Kidney (tissue), 14 donors: ENCODE measurements around the gene HSD17B12. TPM values are rescaled to one million over a fixed set of nuclear protein-coding genes. Genes with fewer than 3 reads are reported as not detected.
A peak's percentile ranks its signal among the peaks of the same experiment; 100 is the strongest.

ENCODE experiments used
- DNase-seq, 5 donors: peaks; one replicate each; pipeline ENCODE4 v3.0.0-alpha.2; 2013 to 2020
- FAIRE-seq: peaks from 2 replicates; lab custom pipeline; 2012; peaks lifted over from hg19 to GRCh38; lab: Jason Lieb, UNC
- H3K27ac ChIP-seq, 2 donors: one replicate each; pipeline ENCODE4 v1.7.0; 2013; ENCODE audit warnings: low read depth in 2 of 2, low read length in 2 of 2, inconsistent platforms in 1 of 2
- H3K27me3 ChIP-seq: one replicate; pipeline ENCODE4 v1.7.1; 2013; ENCODE audit warnings: low read length, inconsistent platforms; ENCODE audit not compliant: control insufficient read depth, insufficient read depth
- H3K36me3 ChIP-seq, 3 donors: one replicate each; pipeline versions ENCODE4 v1.7.0 to v1.7.1; 2013; ENCODE audit warnings: low read length in 3 of 3, control low read depth in 1 of 3, inconsistent platforms in 1 of 3; ENCODE audit not compliant: insufficient read depth in 3 of 3, control insufficient read depth in 2 of 3
- H3K4me1 ChIP-seq, 3 donors: one replicate each; pipeline versions ENCODE4 v1.7.0 to v1.7.1; 2013; ENCODE audit warnings: low read length in 3 of 3, inconsistent platforms in 1 of 3, low read depth in 1 of 3; ENCODE audit not compliant: control insufficient read depth in 2 of 3, insufficient read depth in 2 of 3
- H3K4me3 ChIP-seq, 3 donors: one replicate each; pipeline versions ENCODE4 v1.7.0 to v1.8.1; 2013; ENCODE audit warnings: low read length in 3 of 3, control low read depth in 1 of 3, inconsistent platforms in 1 of 3
- H3K9ac ChIP-seq, 3 donors: one replicate each; pipeline versions ENCODE4 v1.7.0 to v1.7.1; 2013; ENCODE audit warnings: low read length in 3 of 3, control low read depth in 1 of 3, inconsistent platforms in 1 of 3
- H3K9me3 ChIP-seq, 3 donors: one replicate each; pipeline versions ENCODE4 v1.7.0 to v1.7.1; 2013; ENCODE audit warnings: low read length in 3 of 3, control low read depth in 1 of 3, inconsistent platforms in 1 of 3; ENCODE audit not compliant: control insufficient read depth in 2 of 3, insufficient read depth in 1 of 3
- intact Hi-C: fragments of 100-400 bp; cut with DNase I; formaldehyde crosslinking; loops from one replicate; pipeline ENCODE4 v1.11.1; 2022
- polyA plus RNA-seq: library from polyadenylated mRNA; stranded (reverse); fragments of 350-450 nt; fragmentation: Illumina TruSeq; extraction: RNeasy Lipid Tissue Mini Kit (QIAGEN cat#74804); gene quantifications from one replicate; pipeline ENCODE4 v1.2.3, GENCODE V29; 2014; ENCODE audit warnings: low read depth, low replicate concordance; ENCODE audit not compliant: insufficient read depth
- total RNA-seq: library from RNA; stranded (reverse); fragmentation: NEBNext Ultra II Directional; extraction: Animal tissue kit (Norgen Biotek cat#: 25700); gene quantifications from one replicate; pipeline ENCODE4 v1.2.1, GENCODE V29; 2021
- TF ChIP-seq, protein P1 (sequence below): IDR thresholded peaks from 3 replicates; pipeline ENCODE4 v1.5.1; 2012; ENCODE audit warnings: mild to moderate bottlenecking, moderate library complexity, borderline replicate concordance; ENCODE audit not compliant: insufficient read depth; ENCODE audit errors: extremely low read depth
- donor health status: control.
- donor health status: control.
- donor health status: control.
- donor health status: control.
- donor health status: control.
- donor health status: DM: yes; HTN: yes; CAD: no.
- donor health status: Normal renal cell carcinoma (clear cell type).

The HSD17B12 gene
- total and polyA plus RNA-seq, 2 donors from 2014 or later, result 76.9 to 100 TPM

DNA sequence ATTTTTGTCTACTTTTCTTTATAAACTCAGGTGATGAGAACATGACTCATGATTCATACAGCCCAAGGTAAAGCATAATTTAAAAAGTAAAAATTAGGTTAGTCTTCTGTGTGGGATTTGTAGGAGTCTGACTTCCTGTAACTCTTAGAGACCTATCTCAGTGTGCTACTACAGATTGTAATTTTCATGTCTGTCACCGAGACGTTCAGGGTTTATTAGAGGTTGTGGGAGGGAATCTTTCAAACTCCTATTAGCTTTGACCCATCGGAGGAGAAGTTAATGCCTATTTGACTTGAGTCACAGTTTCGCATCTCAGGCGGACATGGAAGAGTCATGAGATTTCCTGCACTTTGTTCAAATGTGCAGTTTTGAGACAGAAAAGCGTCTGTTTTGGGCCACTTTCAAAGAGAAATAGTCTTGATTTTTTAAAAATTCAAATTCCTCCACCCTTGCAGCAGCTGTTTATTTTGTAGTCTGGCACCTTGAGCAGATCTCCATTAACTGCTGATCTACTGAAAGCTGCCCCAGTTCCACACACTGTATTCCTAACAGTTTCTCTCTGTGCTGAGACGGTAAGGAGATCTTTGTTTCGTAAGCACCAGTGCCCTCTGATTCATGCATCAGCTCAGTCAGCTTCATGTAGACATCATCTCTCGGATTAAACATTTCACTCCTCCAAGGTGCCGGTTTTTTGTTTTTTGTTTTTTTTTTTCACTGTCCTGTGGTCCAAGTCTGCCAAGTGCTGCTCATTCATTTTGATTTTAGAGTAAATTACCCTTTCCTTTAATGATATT is 224.4 kb downstream of the HSD17B12 start:
- peaks cover 3 to 6% (median 4%) of the 10 kb centered on the region in 3 donors for H3K4me1 ChIP-seq
- peaks cover 5 to 24% (median 15%) of the 10 kb centered on the region in 3 donors for H3K36me3 ChIP-seq
- H3K9ac ChIP-seq, result no peak overlapping the region
- peak overlapping the region; percentile 71 to 79 for H3K27ac ChIP-seq
- TF ChIP-seq, protein P1, sequence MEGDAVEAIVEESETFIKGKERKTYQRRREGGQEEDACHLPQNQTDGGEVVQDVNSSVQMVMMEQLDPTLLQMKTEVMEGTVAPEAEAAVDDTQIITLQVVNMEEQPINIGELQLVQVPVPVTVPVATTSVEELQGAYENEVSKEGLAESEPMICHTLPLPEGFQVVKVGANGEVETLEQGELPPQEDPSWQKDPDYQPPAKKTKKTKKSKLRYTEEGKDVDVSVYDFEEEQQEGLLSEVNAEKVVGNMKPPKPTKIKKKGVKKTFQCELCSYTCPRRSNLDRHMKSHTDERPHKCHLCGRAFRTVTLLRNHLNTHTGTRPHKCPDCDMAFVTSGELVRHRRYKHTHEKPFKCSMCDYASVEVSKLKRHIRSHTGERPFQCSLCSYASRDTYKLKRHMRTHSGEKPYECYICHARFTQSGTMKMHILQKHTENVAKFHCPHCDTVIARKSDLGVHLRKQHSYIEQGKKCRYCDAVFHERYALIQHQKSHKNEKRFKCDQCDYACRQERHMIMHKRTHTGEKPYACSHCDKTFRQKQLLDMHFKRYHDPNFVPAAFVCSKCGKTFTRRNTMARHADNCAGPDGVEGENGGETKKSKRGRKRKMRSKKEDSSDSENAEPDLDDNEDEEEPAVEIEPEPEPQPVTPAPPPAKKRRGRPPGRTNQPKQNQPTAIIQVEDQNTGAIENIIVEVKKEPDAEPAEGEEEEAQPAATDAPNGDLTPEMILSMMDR, result no peak
- FAIRE-seq (no peak), DNase-seq (peak in 1 of 5 donors; percentile 37)
- no peaks in the 10 kb centered on the region for H3K27me3 ChIP-seq
- H3K4me3 ChIP-seq, result no peak overlapping the region
- intact Hi-C loops, result no loop called here
- H3K9me3 ChIP-seq, result no peaks in the 10 kb centered on the region

DNA sequence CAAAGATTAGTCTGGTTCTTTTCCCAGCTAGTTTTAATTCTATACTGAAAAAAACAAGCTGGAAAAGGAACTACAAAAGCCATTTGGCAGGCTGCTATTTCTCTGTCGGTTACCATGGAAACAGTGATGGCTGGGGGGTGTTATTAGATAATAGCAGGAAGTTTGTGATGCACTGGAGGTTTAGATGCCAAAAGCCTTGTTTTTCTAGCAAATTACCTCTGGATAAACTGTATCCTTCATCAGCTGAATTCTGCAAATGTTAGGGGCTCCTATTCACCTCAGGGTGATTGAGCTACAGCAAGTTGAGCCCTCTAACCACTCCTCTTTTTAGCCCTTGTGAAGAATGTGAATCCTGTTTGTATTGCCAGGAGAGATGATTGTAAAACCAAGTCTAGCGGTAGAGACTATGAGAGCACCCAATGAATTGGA is 225.3 kb downstream of the HSD17B12 start:
- Histone ChIP-seq H3K36me3 (peaks cover 5 to 29% (median 14%) of the 10 kb centered on the region in 3 donors), H3K4me3 (no peak overlapping the region), H3K9ac (no peak overlapping the region)

More for the DNA sequence above, 225.3 kb downstream of the HSD17B12 start:
- TF ChIP-seq, protein P1, result no peak
- H3K27ac ChIP-seq, result peak overlapping the region; percentile 37 to 71
- peaks cover 3 to 6% (median 4%) of the 10 kb centered on the region in 3 donors for H3K4me1 ChIP-seq
- H3K27me3 ChIP-seq, result no peaks in the 10 kb centered on the region
- intact Hi-C loops, result no loop called here
- FAIRE-seq, result peak; percentile 33
- no peaks in the 10 kb centered on the region for H3K9me3 ChIP-seq
- peak in 4 of 5 donors; percentile 43 to 91 (median 53) for DNase-seq

Other genes with a start within 250 kb of the HSD17B12 start
- gene ALKBH3, start 200.1 kb downstream of the HSD17B12 start, total RNA-seq, result 49.0 TPM
- 23.8 TPM for gene ALKBH3, start 200.1 kb downstream of the HSD17B12 start, polyA plus RNA-seq